ENCODE measurements around the gene NAPSA. TPM values are rescaled to one million over a fixed set of nuclear protein-coding genes. Genes with fewer than 3 reads are reported as not detected.

The NAPSA gene
- total and polyA plus RNA-seq, 9 of the 15 experiments (the other 6 are each of a cell fraction or from before 2014, with no cell fraction given), result 0.25 to 1.9 (median 0.69) TPM

GRCh38 chr19:50325310-50326100 lies 39.9 kb downstream of the NAPSA start (continued):
- no peak for TF ChIP-seq CTCFL (IDR thresholded peaks at IDR 0.05; ENCODE audit: borderline replicate concordance, insufficient read depth, low read depth, low read length, poor library complexity, severe bottlenecking)
- no peak for TF ChIP-seq JUN (IDR thresholded peaks at IDR 0.05; ENCODE audit: borderline replicate concordance, low read depth, low read length)
- TF ChIP-seq JUN (CRISPR knock-in tag; IDR thresholded peaks at IDR 0.05; ENCODE audit: borderline replicate concordance), result no peak; the same call in 1 of the 2 replicates
- TF ChIP-seq ZNF197 (CRISPR knock-in tag; IDR thresholded peaks at IDR 0.05; ENCODE audit: low read depth), result 0 out of 2 replicates have a peak, but pooled peaks have one; percentile 34
- TF ChIP-seq ZNF639 (CRISPR knock-in tag; conservative IDR thresholded peaks at IDR 0.05 in 1 of 2, IDR thresholded peaks at IDR 0.05 in 1 of 2), result 0 out of 4 replicates have a peak, but pooled peaks of 1 of the 2 experiments have one; percentile 41
- TF ChIP-seq YBX1 (IDR thresholded peaks at IDR 0.05), result no peak
- 0 out of 4 replicates have a peak, but pooled peaks of 1 of the 2 experiments have one; percentile 49 for TF ChIP-seq NONO (IDR thresholded peaks at IDR 0.05; ENCODE audit: low read depth in 2 of 2, low read length in 1 of 2)
- TF ChIP-seq TOE1 (IDR thresholded peaks at IDR 0.05; ENCODE audit: borderline replicate concordance), result no peak
- TF ChIP-seq TOE1 (CRISPR knock-in tag; IDR thresholded peaks at IDR 0.05; ENCODE audit: borderline replicate concordance, low read depth), result no peak
- no peak for TF ChIP-seq POLR3A (IDR thresholded peaks at IDR 0.05; ENCODE audit: borderline replicate concordance, extremely low read depth, insufficient read depth, insufficient read length)
- peak in 1 of 3 experiments; percentile 28 for TF ChIP-seq YY1 (IDR thresholded peaks at IDR 0.05; ENCODE audit: borderline replicate concordance in 1 of 3, control insufficient read depth in 1 of 3, extremely low read depth in 1 of 3, insufficient read depth in 3 of 3, insufficient read length in 1 of 3, insufficient replicate concordance in 2 of 3, low read depth in 1 of 3, low read length in 2 of 3)
- TF ChIP-seq CEBPG (CRISPR knock-in tag; IDR thresholded peaks at IDR 0.05), result no peak
- no peak for TF ChIP-seq CEBPG (tag; conservative IDR thresholded peaks at IDR 0.05 in 1 of 2, IDR thresholded peaks at IDR 0.05 in 1 of 2)
- peak; percentile 92 for TF ChIP-seq FOXP1 (CRISPR knock-in tag; IDR thresholded peaks at IDR 0.05)
- TF ChIP-seq STAG1 (CRISPR knock-in tag; IDR thresholded peaks at IDR 0.05; ENCODE audit: borderline replicate concordance), result peak; percentile 31; the same call in 1 of the 2 replicates
- TF ChIP-seq ZNF79 (CRISPR knock-in tag; IDR thresholded peaks at IDR 0.05; ENCODE audit: low read depth), result no peak
- peak; percentile 18; the same call in 1 of the 2 replicates for TF ChIP-seq HCFC1 (IDR thresholded peaks at IDR 0.05; ENCODE audit: low read depth, low read length)
- TF ChIP-seq ZBTB2 (IDR thresholded peaks at IDR 0.05), result peak; percentile 76; the same call in 1 of the 2 replicates
- 0 out of 2 replicates have a peak, but pooled peaks have one; percentile 25 for TF ChIP-seq RBFOX2 (IDR thresholded peaks at IDR 0.05; ENCODE audit: low read depth, low read length)
- TF ChIP-seq CTBP1 (IDR thresholded peaks at IDR 0.05; ENCODE audit: borderline replicate concordance), result peak; percentile 59; the same call in 1 of the 2 replicates

Measured in K562 (cell line).